Gastrocnemius medialis (tissue), 4 donors: ENCODE results near the gene KIFC3.

Experiments used
- CTCF ChIP-seq, 5 experiments: fragments of 450-650 bp in 3 of 5; fragments of 200-600 bp in 2 of 5; sonication (generic) in 2 of 5; IDR thresholded peaks in 4 of 5; conservative IDR thresholded peaks in 1 of 5; 1 replicate in 4 of 5; 2 replicates in 1 of 5; pipeline ENCODE4 v1.5.1; 2016 to 2019; ENCODE audit warnings: antibody characterized with exemption in 5 of 5, mild to moderate bottlenecking in 3 of 5, moderate library complexity in 3 of 5
- POLR2A ChIP-seq, 2 donors: fragments of 450-650 bp; IDR thresholded peaks; one replicate each; pipeline ENCODE4 v1.6.1; 2017; ENCODE audit warnings: antibody characterized with exemption in 2 of 2, mild to moderate bottlenecking in 2 of 2, moderate library complexity in 2 of 2

- no peak for TF ChIP-seq CTCF (IDR thresholded peaks at IDR 0.05 in 4 of 5, conservative IDR thresholded peaks at IDR 0.05 in 1 of 5)
- no peak for TF ChIP-seq POLR2A (IDR thresholded peaks at IDR 0.05)
Observed at GRCh38 chr16:57788951-57789350, 13.3 kb downstream of the KIFC3 start.
